Measurements from ENCODE around the gene PHTF2.
"Not testable (repeated sequence)": the region's sequence is repeated elsewhere in the genome, so short reads cannot be mapped to it uniquely, and the experiment has no call there.

The PHTF2 gene

GRCh38 chr7:77975672-77976480 is 177.3 kb downstream of the PHTF2 start:
- Mint-ChIP-seq H3K27ac (no peak overlapping the region), H3K27me3 (peaks cover 3% of the 10 kb centered on the region), H3K4me1 (no peaks in the 10 kb centered on the region), H3K36me3 (no peaks in the 10 kb centered on the region), H3K9me3 (no peaks in the 10 kb centered on the region), H3K4me3 (no peak overlapping the region)
- no peak for DNase-seq
- CTCF ChIA-PET: no interaction called here

DNA sequence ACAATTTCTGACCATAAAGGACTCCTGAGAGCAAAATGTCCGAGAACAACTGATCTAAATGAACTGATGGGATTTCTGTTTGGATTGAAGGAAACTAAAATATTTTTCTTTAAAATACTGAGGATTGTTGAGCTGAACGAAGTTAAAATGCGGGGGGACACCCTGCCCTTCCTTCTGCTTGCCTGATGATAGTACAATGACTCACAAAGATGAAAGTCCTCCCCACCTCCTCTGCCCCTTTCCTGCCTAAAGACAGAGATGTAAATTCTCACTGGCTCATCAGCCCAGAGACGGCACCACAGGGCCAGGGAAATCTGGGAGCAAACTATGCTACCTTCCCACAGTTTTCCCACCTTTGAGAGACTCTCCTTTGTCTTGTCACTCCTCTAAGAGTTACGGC is 180.6 kb downstream of the PHTF2 start:
- Mint-ChIP-seq H3K4me3 (no peak overlapping the region), H3K36me3 (no peaks in the 10 kb centered on the region), H3K27ac (no peak overlapping the region), H3K27me3 (peaks cover 7% of the 10 kb centered on the region), H3K4me1 (no peaks in the 10 kb centered on the region), H3K9me3 (no peaks in the 10 kb centered on the region)
- CTCF ChIA-PET: no interaction called here
- DNase-seq: no peak

GRCh38 chr7:77980087-77980713 is 181.6 kb downstream of the PHTF2 start:
- Mint-ChIP-seq H3K36me3 (no peaks in the 10 kb centered on the region), H3K4me3 (no peak overlapping the region), H3K9me3 (no peaks in the 10 kb centered on the region), H3K27ac (no peak overlapping the region), H3K4me1 (no peaks in the 10 kb centered on the region), H3K27me3 (peaks cover 7% of the 10 kb centered on the region)
- DNase-seq: no peak
- CTCF ChIA-PET: no interaction called here

DNA sequence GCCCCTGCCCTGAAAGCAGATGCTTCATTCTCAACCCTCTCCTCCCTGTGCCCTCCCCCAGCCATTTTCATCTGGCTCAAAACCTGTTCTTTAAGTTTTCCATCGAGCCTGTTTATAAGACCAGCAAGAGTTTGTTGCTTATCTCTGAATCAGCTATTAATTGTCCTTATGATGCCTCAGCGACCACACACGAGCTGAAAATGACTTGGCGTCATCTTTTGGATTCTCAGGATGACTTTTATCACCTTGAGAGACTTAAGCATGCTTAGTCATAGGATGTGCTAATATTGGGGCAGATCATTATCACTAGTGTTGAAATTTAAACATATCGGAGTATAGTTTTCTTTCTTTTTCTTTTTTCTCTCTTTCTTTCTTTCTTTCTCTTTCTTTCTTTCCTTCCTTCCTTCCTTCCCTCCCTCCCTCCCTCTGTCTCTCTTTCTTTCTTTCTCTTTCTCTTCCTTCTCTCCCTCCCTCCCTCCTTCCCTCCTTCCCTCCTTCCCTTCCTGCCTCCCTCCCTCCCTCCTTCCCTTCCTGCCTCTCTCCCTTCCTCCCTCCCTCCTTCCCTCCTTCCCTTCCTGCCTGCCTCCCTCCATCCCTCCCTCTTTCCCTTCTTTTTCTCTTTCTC is 184.5 kb downstream of the PHTF2 start:
- no peak for DNase-seq
- H3K36me3 Mint-ChIP-seq: no peaks in the 10 kb centered on the region
- H3K27ac Mint-ChIP-seq: no peak overlapping the region
- H3K9me3 Mint-ChIP-seq: no peaks in the 10 kb centered on the region
- no peaks in the 10 kb centered on the region for H3K4me1 Mint-ChIP-seq
- H3K4me3 Mint-ChIP-seq: no peak overlapping the region
- peaks cover 7% of the 10 kb centered on the region for H3K27me3 Mint-ChIP-seq
- CTCF ChIA-PET: no interaction called here

DNA sequence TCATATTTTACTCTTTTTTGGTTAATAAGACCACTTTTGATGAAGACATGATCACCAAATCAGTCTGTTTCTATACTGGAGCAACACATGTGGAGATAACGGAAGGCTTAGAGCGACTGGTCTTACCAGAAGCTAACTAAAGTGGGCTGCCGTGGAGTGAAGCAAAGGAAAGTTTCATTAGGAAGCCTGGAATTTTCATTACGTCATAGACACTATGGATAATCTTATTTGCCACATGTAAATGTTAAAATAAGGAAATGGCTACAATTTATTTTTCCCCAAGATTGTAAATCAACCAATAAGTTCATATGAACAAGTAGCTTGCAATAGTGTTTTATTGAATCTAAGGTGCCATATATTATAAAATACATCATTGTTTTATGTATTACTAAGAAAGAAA is 185.4 kb downstream of the PHTF2 start:
- Mint-ChIP-seq H3K4me3 (no peak overlapping the region), H3K9me3 (no peaks in the 10 kb centered on the region), H3K36me3 (no peaks in the 10 kb centered on the region), H3K27me3 (peaks cover 7% of the 10 kb centered on the region), H3K27ac (no peak overlapping the region), H3K4me1 (no peaks in the 10 kb centered on the region)
- CTCF ChIA-PET: no interaction called here
- no peak for DNase-seq

- Mint-ChIP-seq H3K36me3 (no peaks in the 10 kb centered on the region), H3K9me3 (no peaks in the 10 kb centered on the region), H3K4me1 (no peaks in the 10 kb centered on the region), H3K27me3 (peaks cover 7% of the 10 kb centered on the region), H3K27ac (no peak overlapping the region), H3K4me3 (no peak overlapping the region)
- CTCF ChIA-PET: no interaction called here
- DNase-seq: no peak
Measured at GRCh38 chr7:77985232-77985973, 186.8 kb downstream of the PHTF2 start.

DNA sequence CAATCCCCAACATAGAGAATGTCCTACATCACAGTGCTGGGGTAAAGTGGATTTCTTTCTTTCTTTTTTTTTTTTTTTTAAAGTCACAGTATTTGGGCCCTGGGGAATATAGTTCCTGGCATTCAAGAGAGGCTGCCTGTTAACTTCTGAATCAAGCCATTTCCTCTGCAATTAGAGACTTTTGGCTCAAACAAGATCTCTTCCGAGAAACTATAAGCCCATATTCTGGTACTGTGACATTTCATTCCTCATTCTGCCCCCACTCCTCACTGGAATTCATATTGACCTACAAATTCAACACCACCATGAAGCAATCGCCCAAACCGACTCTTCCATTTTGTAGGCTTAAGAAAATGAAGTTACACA is 187.4 kb downstream of the PHTF2 start:
- Mint-ChIP-seq H3K27me3 (peaks cover 4% of the 10 kb centered on the region), H3K27ac (no peak overlapping the region)
- CTCF ChIA-PET: no interaction called here

GRCh38 chr7:77989981-77990566 is 191.5 kb downstream of the PHTF2 start:
- Mint-ChIP-seq H3K4me1 (no peaks in the 10 kb centered on the region), H3K9me3 (no peaks in the 10 kb centered on the region), H3K27ac (no peak overlapping the region), H3K36me3 (no peaks in the 10 kb centered on the region), H3K4me3 (no peak overlapping the region), H3K27me3 (no peaks in the 10 kb centered on the region)
- DNase-seq: peak; percentile 34
- CTCF ChIA-PET: interaction anchor here (1.2 to 1.6 kb wide), 3 partner anchors 20 to 52 kb away, joined by 4 to 6 read pairs (median 5); no protein-coding TSS in a partner anchor

More for the DNA sequence above, 187.4 kb downstream of the PHTF2 start:
- no peaks in the 10 kb centered on the region for H3K9me3 Mint-ChIP-seq
- H3K36me3 Mint-ChIP-seq: no peaks in the 10 kb centered on the region
- DNase-seq: no peak
- H3K4me3 Mint-ChIP-seq: no peak overlapping the region
- no peaks in the 10 kb centered on the region for H3K4me1 Mint-ChIP-seq

GRCh38 chr7:77991656-77992055 is 193.1 kb downstream of the PHTF2 start:
- H3K9me3 Mint-ChIP-seq: no peaks in the 10 kb centered on the region
- CTCF ChIA-PET: no interaction called here
- H3K4me1 Mint-ChIP-seq: no peaks in the 10 kb centered on the region
- no peaks in the 10 kb centered on the region for H3K36me3 Mint-ChIP-seq
- no peaks in the 10 kb centered on the region for H3K27me3 Mint-ChIP-seq
- DNase-seq: no peak
- no peak overlapping the region for H3K27ac Mint-ChIP-seq
- H3K4me3 Mint-ChIP-seq: no peak overlapping the region

DNA sequence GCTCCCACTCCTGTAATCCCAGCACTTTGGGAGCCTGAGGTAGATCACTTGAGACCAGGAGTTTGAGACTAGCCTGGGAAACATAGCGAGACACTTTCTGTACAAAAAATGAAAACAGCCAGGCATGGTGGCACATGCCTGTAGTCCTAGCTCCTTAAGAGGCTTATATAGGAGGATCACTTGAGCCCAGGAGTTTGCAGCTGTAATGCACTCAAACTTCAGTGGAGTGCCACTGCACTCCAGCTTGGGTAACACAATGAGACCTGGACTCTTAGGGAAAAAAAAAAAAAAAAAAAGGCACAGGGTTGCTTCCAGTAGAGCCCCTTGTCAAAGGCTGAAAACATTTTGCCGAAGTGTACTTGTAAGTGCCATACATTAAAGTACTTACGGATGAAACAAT is 195.3 kb downstream of the PHTF2 start:
- no peak overlapping the region for H3K27ac Mint-ChIP-seq
- H3K4me3 Mint-ChIP-seq: no peak overlapping the region
- H3K9me3 Mint-ChIP-seq: no peaks in the 10 kb centered on the region
- H3K4me1 Mint-ChIP-seq: no peaks in the 10 kb centered on the region
- CTCF ChIA-PET: no interaction called here
- no peaks in the 10 kb centered on the region for H3K27me3 Mint-ChIP-seq
- DNase-seq: no peak
- no peaks in the 10 kb centered on the region for H3K36me3 Mint-ChIP-seq

DNA sequence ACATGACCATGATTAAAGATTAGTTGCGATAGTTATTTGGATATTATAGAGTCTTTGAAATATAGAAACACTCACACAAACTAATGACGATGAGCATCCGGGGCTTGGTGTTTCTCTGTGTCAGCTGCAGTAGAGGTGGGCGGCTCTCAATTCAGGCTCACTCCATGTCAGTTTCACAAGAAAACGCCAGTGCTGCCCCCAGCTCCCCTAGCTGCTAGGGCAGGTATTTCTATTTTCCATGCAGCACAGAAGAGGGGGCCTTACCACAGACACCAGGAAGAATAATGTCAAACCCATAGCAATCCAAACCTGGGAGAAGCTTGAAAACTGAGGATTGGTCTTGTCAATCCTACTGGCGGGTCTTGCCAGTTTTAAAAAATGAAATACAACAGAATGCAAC is 197.1 kb downstream of the PHTF2 start:
- CTCF ChIA-PET: no interaction called here

GRCh38 chr7:77999168-77999567 is 200.6 kb downstream of the PHTF2 start:
- DNase-seq, H3K9me3 Mint-ChIP-seq, H3K27me3 Mint-ChIP-seq, CTCF ChIA-PET, H3K27ac Mint-ChIP-seq, H3K36me3 Mint-ChIP-seq, H3K4me3 Mint-ChIP-seq, H3K4me1 Mint-ChIP-seq: not testable (repeated sequence)

More for the DNA sequence above, 197.1 kb downstream of the PHTF2 start:
- Mint-ChIP-seq H3K4me1 (no peaks in the 10 kb centered on the region), H3K27ac (no peak overlapping the region), H3K27me3 (no peaks in the 10 kb centered on the region), H3K9me3 (no peaks in the 10 kb centered on the region), H3K36me3 (no peaks in the 10 kb centered on the region), H3K4me3 (no peak overlapping the region)
- DNase-seq: no peak

DNA sequence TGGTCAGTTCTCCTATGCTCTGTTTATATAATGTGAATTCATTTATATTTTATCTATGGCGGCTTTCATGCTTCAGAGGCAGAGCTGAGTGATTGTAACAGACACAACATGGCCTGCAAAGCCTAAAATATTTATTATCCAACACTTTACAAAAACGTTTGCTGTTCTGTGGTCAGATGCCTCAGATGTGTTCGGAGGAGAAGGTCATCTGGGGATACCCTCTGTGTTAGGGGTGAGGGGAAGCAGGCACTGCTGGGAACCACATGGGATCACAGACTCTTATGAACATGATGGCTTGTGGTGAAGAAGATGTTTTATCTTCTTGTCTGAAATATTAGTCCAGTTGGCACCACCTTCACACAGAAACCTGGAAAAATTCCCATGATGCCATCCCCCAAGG is 203.4 kb downstream of the PHTF2 start:
- Mint-ChIP-seq H3K36me3 (no peaks in the 10 kb centered on the region), H3K9me3 (no peaks in the 10 kb centered on the region), H3K4me1 (no peaks in the 10 kb centered on the region), H3K27me3 (peaks cover 3% of the 10 kb centered on the region), H3K4me3 (no peak overlapping the region), H3K27ac (no peak overlapping the region)
- DNase-seq: no peak
- CTCF ChIA-PET: interaction anchor here (1.8 kb wide), 1 partner anchor 38 kb away, joined by 6 read pairs; no protein-coding TSS in a partner anchor

GRCh38 chr7:78002715-78003114 is 204.1 kb downstream of the PHTF2 start:
- Mint-ChIP-seq H3K9me3 (no peaks in the 10 kb centered on the region), H3K4me1 (no peaks in the 10 kb centered on the region)
- CTCF ChIA-PET: interaction anchor here (1.8 kb wide), 1 partner anchor 37 kb away, joined by 6 read pairs; no protein-coding TSS in a partner anchor

More at GRCh38 chr7:78002715-78003114, 204.1 kb downstream of the PHTF2 start:
- no peak overlapping the region for H3K4me3 Mint-ChIP-seq
- no peak for DNase-seq
- no peak overlapping the region for H3K27ac Mint-ChIP-seq
- H3K27me3 Mint-ChIP-seq: peaks cover 3% of the 10 kb centered on the region
- no peaks in the 10 kb centered on the region for H3K36me3 Mint-ChIP-seq
